Measurements from ENCODE around the gene SNRPA1.

SNRPA1 gene

GRCh38 chr15:101233651-101234280, 61.3 kb downstream of the SNRPA1 start:
- TF ChIP-seq, protein P1, sequence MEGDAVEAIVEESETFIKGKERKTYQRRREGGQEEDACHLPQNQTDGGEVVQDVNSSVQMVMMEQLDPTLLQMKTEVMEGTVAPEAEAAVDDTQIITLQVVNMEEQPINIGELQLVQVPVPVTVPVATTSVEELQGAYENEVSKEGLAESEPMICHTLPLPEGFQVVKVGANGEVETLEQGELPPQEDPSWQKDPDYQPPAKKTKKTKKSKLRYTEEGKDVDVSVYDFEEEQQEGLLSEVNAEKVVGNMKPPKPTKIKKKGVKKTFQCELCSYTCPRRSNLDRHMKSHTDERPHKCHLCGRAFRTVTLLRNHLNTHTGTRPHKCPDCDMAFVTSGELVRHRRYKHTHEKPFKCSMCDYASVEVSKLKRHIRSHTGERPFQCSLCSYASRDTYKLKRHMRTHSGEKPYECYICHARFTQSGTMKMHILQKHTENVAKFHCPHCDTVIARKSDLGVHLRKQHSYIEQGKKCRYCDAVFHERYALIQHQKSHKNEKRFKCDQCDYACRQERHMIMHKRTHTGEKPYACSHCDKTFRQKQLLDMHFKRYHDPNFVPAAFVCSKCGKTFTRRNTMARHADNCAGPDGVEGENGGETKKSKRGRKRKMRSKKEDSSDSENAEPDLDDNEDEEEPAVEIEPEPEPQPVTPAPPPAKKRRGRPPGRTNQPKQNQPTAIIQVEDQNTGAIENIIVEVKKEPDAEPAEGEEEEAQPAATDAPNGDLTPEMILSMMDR (IDR thresholded peaks at IDR 0.05; ENCODE audit: low read depth, low read length) = no peak
- no peak overlapping the region for H3K4me3 ChIP-seq (ENCODE audit: low read depth, low read length)

DNA sequence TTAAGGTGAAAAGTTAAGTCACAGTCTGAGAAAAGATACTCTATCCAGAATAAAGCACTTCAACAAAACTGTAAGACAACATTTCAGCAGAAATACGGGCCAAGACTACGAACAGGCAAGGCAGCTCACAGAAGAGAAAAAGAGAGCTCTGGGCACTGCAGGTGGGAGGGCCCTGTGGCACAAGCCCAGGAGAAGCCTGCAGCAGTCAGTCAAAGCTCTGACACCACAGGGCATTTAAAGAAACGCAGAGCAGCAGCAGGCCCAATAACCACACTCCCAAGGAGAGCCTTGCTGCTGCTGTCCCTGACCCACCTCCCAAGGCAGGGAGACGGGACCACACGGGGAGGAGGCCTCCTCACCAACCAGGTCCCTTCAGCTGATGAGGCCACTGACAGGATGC, 62.4 kb downstream of the SNRPA1 start:
- TF ChIP-seq, protein P1 (IDR thresholded peaks at IDR 0.05; ENCODE audit: low read depth, low read length) = no peak
- H3K4me3 ChIP-seq (ENCODE audit: low read depth, low read length) = no peak overlapping the region

Data from WI38 (cell line).